ENCODE measurements around the gene ATG4D.

DNA sequence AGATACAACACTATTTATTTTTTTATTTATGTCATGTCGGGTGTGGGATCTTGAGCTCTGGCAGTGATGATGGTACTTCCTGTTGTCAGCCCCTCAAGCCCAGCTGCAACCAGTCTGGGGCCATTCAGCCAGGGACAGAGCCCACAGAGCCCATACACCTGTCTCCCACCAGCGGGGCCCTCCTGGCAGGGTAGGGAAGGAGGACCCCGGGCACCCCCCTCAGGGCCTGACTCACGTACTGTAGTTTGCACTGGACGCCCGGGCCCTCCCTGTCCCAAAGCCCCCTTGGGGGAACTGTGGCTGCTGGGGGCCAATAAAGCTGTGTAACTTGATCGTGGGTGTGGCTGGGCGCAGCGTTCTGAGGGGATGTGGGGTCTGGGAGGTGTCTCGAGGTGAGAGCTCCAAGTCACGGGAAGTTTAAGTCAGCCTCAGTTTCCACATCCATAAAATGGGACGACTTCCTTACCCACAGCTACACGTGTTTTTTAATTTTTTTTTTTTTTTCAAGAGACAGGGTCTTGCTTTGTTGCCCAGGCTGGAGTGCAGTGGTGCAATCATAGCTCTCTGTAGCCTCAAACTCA is 9.5 kb downstream of the ATG4D start:
- TF ChIP-seq POLR2AphosphoS5 (IDR thresholded peaks at IDR 0.05; ENCODE audit: borderline replicate concordance, low read depth, low read length) (no peak), FOXP2 (optimal IDR thresholded peaks at IDR 0.05; ENCODE audit: control extremely low read depth, extremely low read length, insufficient read depth) (no peak)
